ENCODE data around the gene IL20. TPM values are rescaled to one million over a fixed set of nuclear protein-coding genes. Genes with fewer than 3 reads are reported as not detected.

IL20 gene
- total and polyA plus RNA-seq, 8 donors = not detected

- peaks cover 0 to 1% of the 10 kb centered on the region in 2 donors for H3K4me1 ChIP-seq
- H3K4me3 ChIP-seq = no peak overlapping the region
- no peaks in the 10 kb centered on the region for H3K36me3 ChIP-seq
- intact Hi-C loops (cut with DNase I) = no loop called here
- ATAC-seq (no peak), DNase-seq (no peak)
- TF ChIP-seq, protein P1, sequence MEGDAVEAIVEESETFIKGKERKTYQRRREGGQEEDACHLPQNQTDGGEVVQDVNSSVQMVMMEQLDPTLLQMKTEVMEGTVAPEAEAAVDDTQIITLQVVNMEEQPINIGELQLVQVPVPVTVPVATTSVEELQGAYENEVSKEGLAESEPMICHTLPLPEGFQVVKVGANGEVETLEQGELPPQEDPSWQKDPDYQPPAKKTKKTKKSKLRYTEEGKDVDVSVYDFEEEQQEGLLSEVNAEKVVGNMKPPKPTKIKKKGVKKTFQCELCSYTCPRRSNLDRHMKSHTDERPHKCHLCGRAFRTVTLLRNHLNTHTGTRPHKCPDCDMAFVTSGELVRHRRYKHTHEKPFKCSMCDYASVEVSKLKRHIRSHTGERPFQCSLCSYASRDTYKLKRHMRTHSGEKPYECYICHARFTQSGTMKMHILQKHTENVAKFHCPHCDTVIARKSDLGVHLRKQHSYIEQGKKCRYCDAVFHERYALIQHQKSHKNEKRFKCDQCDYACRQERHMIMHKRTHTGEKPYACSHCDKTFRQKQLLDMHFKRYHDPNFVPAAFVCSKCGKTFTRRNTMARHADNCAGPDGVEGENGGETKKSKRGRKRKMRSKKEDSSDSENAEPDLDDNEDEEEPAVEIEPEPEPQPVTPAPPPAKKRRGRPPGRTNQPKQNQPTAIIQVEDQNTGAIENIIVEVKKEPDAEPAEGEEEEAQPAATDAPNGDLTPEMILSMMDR (IDR thresholded peaks at IDR 0.05) = no peak
- H3K27ac ChIP-seq = no peak overlapping the region
- peaks cover 0 to 15% of the 10 kb centered on the region in 2 donors for H3K27me3 ChIP-seq
- H3K9me3 ChIP-seq = no peaks in the 10 kb centered on the region
Measured at GRCh38 chr1:206903687-206904086, 38.3 kb downstream of the IL20 start.

DNA sequence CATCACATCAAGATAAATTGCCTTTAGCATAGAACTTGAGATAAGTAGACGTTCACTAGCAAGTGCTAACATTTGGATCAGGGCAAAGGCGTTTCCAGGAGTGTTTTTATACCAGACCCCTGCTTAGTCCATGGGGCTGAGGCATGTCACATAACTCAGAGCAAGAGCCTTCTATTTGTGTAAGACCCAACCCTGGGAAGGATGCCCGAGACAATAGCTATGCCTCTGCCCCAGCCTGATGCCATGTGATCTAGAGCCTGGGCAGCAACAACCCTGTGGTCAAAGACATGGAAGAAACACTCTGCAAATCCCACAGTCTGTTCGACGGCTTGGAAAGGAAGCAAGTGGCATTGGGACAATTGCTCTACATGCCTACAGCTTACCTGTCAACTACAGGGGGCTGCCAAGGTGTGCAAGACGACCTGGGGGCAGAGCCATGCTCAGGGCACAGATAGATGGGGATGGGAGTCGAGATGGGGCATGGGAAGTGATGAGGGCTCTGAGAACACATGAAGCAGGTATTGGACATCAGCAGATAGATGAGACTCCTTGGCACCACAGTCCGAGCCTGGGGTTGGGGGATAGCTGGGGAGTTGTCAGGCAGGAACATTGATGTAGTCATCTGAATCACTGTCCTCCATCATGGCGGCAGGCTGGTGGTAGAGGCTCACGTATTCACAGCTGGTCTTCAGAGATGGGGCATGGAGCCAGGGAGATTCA lies 39.2 kb downstream of the IL20 start:
- Histone ChIP-seq H3K27ac (no peak overlapping the region), H3K9me3 (no peaks in the 10 kb centered on the region), H3K4me3 (no peak overlapping the region), H3K36me3 (no peaks in the 10 kb centered on the region), H3K27me3 (peaks cover 7 to 24% of the 10 kb centered on the region in 2 donors), H3K4me1 (peaks cover under 1 to 10% of the 10 kb centered on the region in 2 donors)
- DNase-seq (no peak), ATAC-seq (no peak)
- TF ChIP-seq, protein P1 (IDR thresholded peaks at IDR 0.05) = no peak
- intact Hi-C loops (cut with DNase I) = no loop called here

DNA sequence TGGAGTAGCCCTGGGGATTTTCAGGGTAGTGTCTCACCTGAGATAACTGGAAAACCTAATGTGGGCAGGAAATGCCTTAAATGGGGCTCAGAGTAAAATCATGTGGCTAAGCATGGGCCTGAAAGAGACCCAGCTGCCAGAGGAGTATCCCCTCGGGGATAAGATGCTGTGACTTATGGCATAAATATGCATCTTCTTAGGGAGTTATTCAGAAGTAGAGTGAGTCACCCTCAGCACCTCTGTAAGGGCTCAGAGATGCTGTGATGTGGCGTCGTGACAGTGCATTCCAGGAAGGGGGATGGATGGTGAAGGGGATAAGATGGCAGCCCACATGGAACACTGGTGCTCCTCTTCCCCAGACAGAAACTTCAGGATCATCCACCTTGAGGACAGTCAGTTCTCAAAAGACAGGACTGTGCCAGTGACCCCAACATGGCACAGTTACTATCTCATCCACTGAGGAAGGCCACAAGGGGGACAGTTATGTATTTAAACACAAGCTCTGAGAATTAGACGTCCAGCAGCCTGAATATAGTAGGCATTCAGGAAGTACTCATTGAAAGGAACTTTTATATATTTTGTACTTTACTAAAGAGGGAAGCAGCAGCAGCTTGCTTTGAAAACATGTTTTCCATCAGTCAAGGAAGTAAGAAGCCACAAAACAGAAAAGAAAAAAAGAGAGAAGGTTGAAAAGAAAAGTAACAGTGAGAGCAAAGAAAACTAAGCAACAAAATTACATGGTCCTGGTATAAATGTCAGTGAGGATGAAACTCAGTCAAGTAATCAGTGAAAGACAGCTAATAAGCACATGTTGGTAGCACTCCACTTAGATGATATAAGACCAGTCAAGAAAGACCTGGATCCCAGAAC lies 40.1 kb downstream of the IL20 start:
- Histone ChIP-seq H3K27ac (no peak overlapping the region), H3K4me1 (peaks cover 4 to 20% of the 10 kb centered on the region in 2 donors), H3K9me3 (no peaks in the 10 kb centered on the region), H3K4me3 (no peak overlapping the region), H3K27me3 (peaks cover 7 to 34% of the 10 kb centered on the region in 2 donors), H3K36me3 (no peaks in the 10 kb centered on the region)
- intact Hi-C loops (cut with DNase I) = no loop called here
- DNase-seq (no peak), ATAC-seq (no peak)
- TF ChIP-seq, protein P1 (IDR thresholded peaks at IDR 0.05) = no peak

- intact Hi-C loops (cut with DNase I) = no loop called here
- H3K27me3 ChIP-seq = peaks cover 7 to 40% of the 10 kb centered on the region in 2 donors
- H3K9me3 ChIP-seq = no peaks in the 10 kb centered on the region
- H3K4me3 ChIP-seq = no peak overlapping the region
- ATAC-seq (no peak), DNase-seq (no peak)
- TF ChIP-seq, protein P1 (IDR thresholded peaks at IDR 0.05) = peak in 1 of 2 donors; percentile 13
- no peaks in the 10 kb centered on the region for H3K36me3 ChIP-seq
- H3K4me1 ChIP-seq = peaks cover 4 to 39% of the 10 kb centered on the region in 2 donors
- H3K27ac ChIP-seq = no peak overlapping the region
Measured at GRCh38 chr1:206907304-206907991, 42.0 kb downstream of the IL20 start.

Data from left lung (tissue), 10 donors.